Esophagus squamous epithelium (tissue), 4 donors: ENCODE data around the gene NOL4L.

Experiments used
- POLR2A ChIP-seq, 4 donors: fragments of 450-650 bp; IDR thresholded peaks; one replicate each; pipeline ENCODE4 v1.6.1; 2017; ENCODE audit warnings: antibody characterized with exemption in 4 of 4, mild to moderate bottlenecking in 4 of 4, moderate library complexity in 3 of 4
- TF ChIP-seq, protein P1 (sequence below), 6 experiments: fragments of 450-650 bp in 4 of 6; fragments of 200-600 bp in 2 of 6; sonication (generic) in 2 of 6; IDR thresholded peaks; one replicate each; pipeline ENCODE4 v1.5.1; 2016 to 2019; ENCODE audit warnings: antibody characterized with exemption in 6 of 6, mild to moderate bottlenecking in 4 of 6, moderate library complexity in 4 of 6

DNA sequence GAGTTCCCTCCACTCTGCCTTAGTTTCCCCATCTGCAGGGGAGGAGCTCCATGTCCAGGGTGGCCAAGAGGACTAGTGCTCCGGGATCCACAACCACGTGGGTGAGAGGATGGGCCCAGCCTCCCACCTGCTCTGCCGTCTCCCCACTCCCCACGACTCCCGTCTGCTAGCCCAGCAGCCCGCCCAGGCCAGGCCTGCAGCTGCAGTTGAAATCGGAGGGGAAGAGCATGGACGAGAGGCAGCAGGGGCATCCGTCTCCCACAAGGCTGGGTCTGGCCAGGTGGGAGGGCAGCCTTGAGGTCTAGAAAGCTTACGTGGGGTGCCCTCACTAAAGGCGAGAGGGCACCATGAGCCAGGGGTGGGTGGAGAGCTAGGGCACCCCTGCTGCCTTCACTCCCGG, 8.6 kb downstream of the NOL4L start:
- TF ChIP-seq, protein P1, sequence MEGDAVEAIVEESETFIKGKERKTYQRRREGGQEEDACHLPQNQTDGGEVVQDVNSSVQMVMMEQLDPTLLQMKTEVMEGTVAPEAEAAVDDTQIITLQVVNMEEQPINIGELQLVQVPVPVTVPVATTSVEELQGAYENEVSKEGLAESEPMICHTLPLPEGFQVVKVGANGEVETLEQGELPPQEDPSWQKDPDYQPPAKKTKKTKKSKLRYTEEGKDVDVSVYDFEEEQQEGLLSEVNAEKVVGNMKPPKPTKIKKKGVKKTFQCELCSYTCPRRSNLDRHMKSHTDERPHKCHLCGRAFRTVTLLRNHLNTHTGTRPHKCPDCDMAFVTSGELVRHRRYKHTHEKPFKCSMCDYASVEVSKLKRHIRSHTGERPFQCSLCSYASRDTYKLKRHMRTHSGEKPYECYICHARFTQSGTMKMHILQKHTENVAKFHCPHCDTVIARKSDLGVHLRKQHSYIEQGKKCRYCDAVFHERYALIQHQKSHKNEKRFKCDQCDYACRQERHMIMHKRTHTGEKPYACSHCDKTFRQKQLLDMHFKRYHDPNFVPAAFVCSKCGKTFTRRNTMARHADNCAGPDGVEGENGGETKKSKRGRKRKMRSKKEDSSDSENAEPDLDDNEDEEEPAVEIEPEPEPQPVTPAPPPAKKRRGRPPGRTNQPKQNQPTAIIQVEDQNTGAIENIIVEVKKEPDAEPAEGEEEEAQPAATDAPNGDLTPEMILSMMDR (IDR thresholded peaks at IDR 0.05): no peak
- TF ChIP-seq POLR2A (IDR thresholded peaks at IDR 0.05): no peak
